Measurements from ENCODE around the gene TSPYL1.

DNA sequence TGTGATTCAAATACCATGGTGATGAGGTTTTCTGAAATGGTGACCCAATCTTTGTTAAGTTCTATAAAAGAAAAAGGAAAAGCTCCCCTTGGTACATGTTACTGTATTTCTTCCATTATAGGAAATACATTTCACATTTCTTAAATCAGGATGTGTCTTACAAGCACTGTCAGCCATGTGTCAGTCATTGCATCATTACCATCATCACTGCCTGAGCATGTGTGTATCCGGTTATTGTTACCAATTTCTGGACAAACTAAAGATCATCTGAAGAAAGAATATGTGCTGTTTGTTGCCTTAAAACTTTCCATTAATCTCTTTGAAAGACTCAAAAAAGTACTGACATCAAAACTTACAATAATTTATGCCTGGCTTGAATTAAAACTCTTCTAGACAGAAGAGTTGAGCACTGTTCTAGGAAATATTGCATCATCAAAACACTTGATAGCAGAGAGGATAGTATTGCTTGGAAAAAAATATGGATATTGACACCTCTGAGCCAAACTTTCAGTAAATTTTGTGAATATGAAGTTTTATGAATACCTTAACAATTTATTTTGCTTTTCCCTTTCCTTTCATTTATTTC is 7.1 kb upstream of the TSPYL1 start:
- TF ChIP-seq, protein P1, sequence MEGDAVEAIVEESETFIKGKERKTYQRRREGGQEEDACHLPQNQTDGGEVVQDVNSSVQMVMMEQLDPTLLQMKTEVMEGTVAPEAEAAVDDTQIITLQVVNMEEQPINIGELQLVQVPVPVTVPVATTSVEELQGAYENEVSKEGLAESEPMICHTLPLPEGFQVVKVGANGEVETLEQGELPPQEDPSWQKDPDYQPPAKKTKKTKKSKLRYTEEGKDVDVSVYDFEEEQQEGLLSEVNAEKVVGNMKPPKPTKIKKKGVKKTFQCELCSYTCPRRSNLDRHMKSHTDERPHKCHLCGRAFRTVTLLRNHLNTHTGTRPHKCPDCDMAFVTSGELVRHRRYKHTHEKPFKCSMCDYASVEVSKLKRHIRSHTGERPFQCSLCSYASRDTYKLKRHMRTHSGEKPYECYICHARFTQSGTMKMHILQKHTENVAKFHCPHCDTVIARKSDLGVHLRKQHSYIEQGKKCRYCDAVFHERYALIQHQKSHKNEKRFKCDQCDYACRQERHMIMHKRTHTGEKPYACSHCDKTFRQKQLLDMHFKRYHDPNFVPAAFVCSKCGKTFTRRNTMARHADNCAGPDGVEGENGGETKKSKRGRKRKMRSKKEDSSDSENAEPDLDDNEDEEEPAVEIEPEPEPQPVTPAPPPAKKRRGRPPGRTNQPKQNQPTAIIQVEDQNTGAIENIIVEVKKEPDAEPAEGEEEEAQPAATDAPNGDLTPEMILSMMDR (IDR thresholded peaks at IDR 0.05), result no peak
- TF ChIP-seq POLR2A (IDR thresholded peaks at IDR 0.05), result no peak

All from thyroid gland (tissue), 4 donors.